GM18511 (cell line): ENCODE results near the gene GNAI1.

ENCODE experiments used
- ATAC-seq: cut with Tn5 transposase; IDR thresholded peaks from one replicate; pipeline ENCODE4 v1.9.1; 2021; ENCODE audit warnings: mild to moderate bottlenecking, moderate library complexity; ENCODE audit not compliant: unreplicated experiment

Gene GNAI1

DNA sequence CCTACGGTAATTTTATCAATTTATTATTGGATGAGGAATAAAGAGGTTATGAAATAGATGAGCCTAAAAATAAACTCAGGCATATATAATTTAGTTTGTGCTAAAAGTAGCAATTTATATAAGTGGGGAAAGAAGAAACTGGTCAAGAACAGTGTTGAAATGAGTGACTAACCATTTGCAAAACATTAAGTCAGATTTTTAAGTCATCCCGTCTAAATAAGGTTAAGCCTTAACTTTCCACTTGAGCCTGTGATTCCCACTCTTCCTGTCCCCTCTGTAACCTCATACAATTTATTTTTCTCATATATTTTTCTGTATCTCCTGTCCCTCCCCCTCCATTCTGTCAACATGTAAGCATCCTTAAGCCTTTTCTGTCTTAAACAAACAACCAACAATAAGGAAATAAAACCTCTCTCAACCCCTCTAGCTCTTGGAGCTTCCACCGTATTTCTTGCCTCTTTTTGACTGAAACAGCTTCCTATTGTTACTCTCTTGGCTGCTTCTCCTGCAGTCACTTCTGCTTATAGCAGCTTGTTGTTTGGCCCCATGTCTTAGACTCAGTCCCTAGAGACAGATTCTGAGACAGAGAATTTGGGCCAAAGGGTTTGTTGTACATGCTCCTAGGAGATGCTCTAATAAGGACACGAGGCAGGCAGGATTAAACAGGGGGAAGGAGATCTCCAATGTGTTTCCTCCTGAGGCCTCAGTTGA is 109.7 kb downstream of the GNAI1 start:
- no peak for ATAC-seq

DNA sequence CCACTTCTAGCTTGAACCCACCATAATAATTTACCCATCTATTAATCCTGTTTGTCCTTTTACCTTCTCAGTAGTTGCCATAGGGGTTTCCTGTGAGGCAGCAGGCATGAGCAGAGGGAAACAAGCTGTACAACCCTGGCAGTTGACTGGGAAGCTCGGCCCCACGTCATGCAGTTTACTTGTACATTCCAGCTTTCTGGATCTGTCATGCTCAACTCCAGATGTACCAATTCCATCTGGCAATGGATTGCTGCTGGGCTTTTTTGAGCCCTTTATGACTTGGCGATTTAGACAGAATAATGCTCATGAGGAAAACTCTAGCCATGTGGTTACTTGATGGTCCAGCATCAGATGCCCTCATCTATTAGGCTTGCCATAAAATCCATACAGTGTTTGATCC is 112.5 kb downstream of the GNAI1 start:
- ATAC-seq, result no peak

DNA sequence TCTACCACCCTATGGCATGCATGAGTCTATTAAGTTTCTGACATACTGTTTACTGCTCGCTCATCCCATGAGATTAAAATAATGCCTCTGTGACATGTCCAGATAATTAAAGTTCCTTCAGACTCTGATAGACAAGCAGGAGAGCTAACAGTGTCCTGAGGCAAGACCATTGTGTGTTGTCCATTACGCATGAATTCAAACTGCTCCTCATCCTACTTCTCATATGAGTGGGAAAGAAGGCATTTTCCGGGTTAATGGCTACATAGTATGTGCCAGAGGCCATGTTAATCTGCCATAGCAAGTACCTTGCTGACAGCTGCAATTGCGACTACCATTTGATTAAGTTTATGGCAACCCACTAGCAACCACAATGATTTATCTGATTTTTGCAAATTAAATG is 113.3 kb downstream of the GNAI1 start:
- ATAC-seq, result no peak

DNA sequence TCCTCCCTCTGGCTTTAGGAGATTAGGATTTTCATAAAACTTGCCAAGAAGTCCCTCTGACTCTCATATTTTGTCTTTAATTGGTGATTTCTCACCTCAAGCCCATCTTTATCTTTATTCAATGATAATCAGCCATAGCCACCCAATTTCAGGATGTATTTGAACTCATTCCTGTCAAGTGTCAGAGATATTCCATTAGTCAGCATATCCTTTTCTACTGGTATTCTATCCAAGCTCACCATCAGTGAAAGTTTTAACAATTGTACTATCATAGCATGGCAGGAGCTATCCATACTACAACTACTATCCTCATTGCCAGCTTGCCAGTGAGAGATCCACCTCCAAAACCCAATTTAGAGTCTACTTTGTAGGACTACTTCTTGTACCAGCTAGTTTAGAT is 114.6 kb downstream of the GNAI1 start:
- no peak for ATAC-seq

DNA sequence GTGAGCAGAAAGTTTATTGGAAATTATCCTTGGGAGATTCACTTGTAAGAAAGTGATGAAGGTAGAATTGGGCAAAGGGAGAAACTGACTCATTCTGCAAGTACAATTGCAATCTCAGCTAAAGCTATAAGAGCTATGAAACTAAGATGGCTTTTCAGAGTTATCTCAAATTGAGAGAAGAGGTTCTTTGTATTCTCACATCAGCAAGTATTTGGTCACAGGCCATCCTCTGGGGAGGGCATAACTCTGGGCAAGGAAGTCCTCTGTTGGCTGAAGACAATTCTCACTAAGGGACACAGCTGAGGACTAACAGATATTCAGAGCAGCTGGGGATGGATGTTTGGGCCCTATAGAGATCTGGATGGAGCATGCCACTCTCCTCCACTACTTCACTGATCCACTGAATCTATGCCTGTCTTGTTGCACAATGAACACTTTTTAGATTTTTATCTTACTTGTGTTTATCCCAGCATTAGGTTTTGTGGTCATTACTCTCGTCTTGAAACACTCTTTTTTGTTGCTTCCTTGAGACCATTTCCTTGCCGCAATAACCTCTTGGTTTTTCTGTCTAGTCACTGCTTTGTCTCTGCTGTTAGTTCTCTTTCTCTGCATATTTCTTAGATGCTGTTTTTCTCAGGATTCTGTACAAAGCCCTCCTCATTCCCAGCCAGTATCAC is 115.1 kb downstream of the GNAI1 start:
- ATAC-seq, result no peak

DNA sequence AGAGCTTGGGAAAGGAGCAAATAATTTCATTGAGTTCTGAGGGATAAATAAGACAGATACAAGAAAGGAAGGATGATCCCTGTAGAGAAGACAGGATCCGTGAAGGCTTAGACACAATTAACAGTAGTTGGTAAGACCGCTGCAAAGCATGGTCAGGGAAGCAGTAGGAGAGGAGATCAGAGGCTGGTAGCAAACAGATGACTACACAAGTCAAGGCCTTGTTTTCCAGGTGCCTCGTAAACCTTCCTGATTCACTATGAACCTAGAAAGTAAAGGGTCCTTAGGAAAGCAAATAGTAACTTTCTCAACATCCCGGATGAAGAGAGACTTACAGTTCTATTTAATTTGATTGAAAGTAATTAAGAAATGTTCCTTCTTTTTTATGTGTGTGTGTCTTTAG is 118.6 kb downstream of the GNAI1 start:
- ATAC-seq, result no peak

DNA sequence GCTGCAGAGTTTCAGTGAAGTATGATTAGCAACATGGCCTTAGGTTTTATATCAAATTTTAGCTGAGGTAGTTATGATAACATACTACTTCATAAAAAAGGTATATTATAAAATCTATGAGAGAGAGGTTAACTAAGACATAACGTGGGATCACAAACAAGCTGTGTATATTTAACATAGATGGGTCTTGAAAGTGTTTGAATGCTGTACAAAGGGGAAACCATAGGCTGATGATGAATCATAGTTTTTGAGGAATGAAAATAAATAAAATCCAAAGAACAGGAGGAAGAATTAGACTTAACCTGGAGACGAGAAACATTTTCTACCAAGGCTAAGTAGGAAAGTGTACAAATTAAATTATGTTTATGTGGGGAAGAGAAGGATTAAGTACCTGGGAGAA is 119.0 kb downstream of the GNAI1 start:
- no peak for ATAC-seq

DNA sequence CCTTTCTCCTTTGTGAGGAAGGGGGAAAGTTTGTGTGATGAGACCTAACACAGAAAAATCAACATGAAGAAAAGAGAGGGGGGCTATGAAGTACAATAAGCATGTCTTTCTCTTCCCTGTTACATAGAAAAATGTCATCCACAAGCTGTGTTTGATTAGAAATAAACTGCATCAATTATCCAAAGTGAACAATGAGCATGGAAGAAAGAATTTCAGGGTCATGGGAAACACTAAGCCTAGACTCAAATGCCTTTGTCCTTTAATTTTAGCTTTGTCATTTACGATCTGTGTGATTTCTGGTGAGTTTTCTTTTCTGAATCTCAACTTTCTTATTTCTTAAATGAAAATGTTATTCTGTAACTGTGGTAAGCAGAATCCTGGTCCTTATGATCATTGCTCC is 121.0 kb downstream of the GNAI1 start:
- no peak for ATAC-seq

DNA sequence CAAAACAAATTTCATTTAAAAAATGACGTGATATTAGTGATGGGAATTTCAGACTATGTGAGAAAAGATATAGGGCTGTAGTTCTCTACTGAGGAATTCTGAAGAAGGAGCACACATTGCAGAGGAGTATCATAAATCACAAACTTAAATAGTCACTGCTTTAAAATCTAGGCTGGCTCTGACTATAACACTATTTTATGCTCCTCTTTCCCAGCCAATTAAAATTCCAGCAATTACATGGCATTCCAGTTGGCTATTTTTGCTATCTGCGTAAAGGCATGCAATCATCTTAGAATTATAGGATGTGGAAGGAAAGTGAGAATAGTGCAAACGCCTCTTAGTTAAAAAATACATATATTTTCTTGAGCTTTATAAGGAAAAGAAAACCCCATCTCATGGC is 123.1 kb downstream of the GNAI1 start:
- no peak for ATAC-seq

DNA sequence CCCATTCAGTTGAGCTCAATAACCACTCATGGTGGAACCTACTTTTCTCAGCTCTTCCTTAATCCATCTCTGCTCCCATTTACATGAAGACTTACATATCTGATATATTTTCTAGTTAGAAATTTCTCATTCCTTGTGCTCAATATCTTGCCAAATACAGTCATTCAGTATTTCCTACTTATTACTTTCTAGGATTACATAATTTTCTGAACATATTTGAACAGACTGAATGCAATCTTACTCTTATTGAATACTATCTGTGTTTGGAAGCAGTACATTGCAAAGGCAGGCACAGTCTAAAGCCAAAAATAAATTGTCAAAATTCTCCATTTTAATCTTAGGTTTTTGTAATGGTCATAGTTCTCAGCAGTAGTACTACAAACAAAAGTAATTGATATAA is 126.0 kb downstream of the GNAI1 start:
- no peak for ATAC-seq

DNA sequence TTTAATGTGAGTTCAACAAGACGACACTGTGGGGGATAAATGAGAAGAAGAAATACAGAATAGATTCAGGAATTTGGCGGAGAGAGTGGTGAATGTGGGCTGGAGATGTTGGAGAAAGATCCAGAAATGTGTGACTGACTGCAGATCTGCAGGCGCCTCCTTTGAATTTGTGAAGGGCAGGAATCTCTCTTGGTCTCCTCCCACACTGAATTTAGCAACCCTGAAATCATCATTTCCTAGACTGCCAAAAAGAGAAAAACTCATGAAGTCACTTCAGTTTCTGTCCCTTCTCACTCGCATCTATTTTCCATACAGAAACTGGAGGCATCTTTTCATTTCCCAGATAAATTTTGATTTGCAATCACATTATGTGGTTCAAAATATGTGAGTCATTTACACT is 128.7 kb downstream of the GNAI1 start:
- ATAC-seq, result no peak

DNA sequence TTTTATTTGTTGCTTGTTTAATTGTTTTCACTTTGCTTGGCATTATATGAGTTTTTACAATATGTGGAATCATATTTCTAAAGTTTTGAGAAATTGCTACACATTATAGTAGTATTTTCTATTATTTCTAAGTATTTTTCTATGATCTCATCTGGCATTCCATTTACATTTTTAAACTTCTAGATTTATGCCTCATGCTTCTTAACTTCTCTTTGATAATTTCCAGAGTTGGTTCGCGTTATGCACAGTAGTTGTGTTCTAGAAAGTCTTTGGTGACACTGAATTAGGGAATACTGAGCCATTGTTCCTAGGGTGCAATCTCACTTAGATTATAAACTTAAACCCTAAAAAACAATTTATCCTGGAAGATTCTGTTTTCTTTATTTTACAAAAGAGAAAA is 129.2 kb downstream of the GNAI1 start:
- no peak for ATAC-seq

DNA sequence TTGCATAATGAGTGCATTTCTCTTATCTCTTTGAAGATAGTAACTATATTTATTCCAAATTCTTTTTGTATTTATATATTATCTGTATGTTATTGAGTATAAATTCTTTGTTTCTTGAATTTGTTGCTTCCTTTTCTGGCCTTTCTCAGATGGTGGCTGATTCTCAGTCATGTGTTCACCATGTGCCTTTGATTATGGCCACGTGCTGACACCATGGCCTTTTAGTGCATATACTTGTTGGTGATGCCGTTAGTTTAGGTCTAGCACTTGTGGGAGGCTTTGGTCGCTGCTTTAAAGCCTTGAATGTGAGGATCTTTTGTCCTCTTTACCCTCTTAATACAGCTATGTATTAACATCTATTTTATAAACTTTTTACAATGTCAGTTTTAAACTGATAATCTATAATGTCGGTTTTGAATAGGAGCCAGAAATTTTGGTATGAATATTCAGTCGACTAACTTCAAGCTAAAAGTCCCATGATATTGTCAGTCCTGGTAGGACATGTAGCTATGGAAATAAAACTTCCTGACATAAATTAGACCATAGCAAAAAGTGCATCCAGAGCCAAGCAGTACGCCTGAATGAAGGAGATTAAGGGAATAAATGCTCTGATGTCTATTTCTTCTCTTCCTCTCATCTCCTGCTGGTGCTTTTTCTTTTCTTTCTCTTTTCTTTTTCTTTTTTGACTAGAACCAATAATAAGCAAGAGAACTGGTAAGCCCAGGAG is 130.3 kb downstream of the GNAI1 start:
- no peak for ATAC-seq

DNA sequence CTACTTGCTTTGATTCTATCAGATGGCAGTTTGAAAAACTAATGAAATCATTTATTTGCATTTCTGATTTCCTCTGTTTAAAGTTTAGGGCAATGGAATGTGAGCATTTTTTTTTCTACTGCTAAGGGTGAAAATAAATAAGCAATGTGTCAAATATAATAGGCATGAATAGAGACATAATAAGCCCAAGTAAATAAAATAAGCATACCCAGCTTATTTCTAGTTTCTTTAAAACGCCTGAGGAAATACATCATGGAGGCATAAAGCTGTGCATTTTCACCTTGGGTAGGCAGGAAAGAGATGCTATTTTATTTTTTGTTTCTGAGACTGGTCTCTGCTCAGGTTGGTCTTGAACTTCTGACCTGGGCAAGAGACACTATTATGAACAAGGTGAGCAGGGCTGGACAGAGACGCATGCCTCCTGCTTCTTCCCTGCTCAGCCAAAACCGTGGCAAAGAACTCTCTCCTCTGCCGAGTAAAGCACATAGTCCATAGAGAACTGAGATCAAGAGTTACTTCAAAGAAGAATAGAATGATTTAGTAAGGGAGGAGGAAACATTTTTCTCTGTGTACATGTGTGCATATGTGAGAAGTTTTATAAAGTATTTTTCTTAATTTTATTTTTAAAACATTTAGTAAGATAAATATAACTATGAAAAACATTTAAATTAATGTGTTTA is 138.1 kb downstream of the GNAI1 start:
- no peak for ATAC-seq

DNA sequence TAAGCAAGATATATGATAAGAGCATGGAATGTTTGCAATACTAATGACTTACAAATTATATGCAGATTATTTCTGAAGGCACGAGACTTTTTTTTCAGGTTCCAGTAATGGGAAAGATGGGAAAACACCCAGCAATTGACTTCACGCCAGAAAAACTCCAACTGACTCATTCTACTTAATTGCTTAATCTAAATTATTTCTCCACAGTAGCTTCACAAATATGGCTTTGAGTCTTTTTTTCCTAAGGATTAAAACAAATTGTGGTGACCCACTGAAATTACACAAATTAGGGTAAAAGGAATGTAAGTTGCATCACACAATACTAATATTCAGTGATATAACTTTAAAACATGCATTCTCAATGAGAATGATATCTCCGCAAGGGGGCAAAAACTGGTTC is 138.7 kb downstream of the GNAI1 start:
- no peak for ATAC-seq

DNA sequence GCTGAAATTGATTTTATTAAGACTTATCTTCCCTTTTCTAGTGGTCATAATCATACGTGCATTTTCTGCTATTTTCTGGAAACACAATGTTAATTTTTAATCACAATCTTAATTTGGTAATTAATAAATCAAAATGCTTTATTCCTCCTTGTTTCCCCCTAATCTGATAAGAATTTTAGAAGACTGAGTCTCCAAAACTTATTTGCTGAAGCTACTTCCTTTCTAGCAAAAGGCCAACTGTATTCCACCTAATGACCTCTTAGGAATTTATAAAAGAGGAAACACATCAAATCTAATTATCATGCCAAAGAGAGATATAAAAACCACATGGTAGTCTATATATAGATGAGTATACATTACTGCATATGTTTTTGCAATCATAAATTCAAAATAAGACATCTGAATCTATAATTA is 140.6 kb downstream of the GNAI1 start:
- no peak for ATAC-seq
